T-helper 1 cell treated with Interleukin-12 subunit alpha and Interleukin-12 subunit beta and Interleukin-4 antibody, amounts not matched to agents 30 ng/mL and 1 ng/mL, for 36 hours (primary cell): ENCODE results near the gene ACAP2. TPM values are rescaled to one million over a fixed set of nuclear protein-coding genes. Genes with fewer than 3 reads are reported as not detected.

Source experiments
- intact Hi-C: fragments of 100-400 bp; cut with micrococcal nuclease; formaldehyde crosslinking; loops from one replicate; pipeline ENCODE4 v1.15.1; 2024
- total RNA-seq: library from RNA; stranded (reverse); gene quantifications from 2 replicates; pipeline ENCODE4 v1.2.3, GENCODE V29; 2022

Gene ACAP2
- total RNA-seq, 1 donor from 2014 or later = 71.5 TPM

DNA sequence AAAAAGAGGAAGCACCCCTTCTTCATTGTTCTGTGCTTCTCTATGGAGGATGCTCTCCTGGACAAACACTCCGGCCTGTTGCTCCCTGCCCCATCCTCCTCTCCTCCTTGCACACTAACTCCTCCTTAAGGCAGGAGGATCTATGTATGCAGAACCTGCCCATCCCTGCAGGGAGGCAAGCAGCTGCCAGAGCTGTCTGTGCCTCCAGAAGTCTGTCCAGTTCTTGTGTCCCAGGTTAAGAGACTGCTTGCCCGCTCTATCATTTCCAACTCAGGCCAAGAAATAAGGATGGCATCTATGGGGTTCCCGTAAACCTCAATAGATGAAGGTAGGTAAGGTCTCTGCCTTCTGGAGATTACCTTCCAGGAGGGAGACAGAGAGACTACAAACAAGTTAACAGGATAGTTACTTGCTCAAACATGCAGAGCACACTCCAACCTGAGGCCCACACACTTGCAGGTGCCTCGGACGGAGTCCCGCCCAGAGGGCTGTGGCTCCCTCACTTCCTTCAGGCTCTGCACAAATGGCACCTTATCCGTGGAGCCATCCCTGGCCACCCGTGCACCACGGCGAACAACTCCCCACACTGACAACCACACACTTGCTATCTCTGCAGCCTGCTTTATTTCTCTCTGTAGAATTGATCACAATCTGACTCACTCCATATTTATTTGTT, 178.8 kb downstream of the ACAP2 start:
- intact Hi-C loops = loop anchor here (5.0 to 10.0 kb wide), 3 partner anchors 157 to 1168 kb away; partner anchors contain the start of gene UBXN7

DNA sequence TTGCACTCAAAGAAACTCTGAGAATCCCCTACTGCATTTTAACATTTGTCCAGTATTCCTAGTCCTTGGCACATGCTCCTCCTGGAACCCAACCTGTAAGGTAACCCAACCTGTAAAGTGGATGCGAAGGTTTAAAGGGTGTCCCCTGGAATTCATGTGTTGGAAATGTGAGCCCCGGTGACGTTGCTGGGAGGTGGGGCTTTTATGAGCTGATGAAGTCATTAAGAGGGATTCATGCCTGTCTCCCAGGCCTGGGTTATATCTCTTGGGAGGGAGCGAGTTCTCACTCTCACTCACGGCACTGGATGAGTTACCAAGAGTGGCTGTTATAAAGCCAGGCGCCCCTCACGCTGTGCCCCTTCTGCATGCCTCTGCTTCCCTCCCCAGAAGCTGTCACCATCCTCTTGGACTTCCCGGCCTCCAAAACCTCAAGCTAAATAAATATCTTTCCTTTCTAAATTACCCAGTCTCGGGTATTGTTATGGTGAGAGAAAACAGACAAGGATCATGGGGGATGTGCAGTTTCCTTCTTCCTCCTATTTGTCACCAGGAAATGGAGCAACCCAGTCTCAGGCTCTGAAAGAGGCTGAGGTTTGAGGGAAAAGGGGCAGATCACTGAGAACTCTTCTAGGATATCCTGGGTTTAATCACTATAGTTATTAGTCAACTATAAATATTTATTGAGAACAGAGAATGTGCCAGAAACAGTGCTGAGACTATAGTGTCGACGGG, 179.5 kb downstream of the ACAP2 start:
- intact Hi-C loops = loop anchor here (5.0 to 10.0 kb wide), 3 partner anchors 156 to 1169 kb away; partner anchors contain the start of gene UBXN7

DNA sequence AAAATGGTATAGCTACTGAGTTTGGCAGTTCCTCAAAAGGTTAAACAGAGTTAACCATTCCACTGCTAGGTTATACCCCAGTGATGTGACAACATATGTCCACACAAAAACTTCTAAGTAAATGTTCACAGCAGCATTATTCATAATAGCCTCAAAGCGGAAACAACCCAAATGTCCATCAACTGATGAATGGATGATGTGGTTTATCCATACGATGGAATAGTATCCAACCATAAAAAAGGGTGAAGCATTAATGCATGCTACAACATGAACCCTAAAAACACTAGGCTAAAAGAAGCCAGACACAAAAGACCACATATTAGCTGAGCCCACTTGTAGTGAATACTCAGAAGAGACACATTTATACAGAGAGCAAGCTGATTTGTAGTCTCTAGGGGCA, 180.9 kb downstream of the ACAP2 start:
- intact Hi-C loops = loop anchor here (5.0 to 10.0 kb wide), 3 partner anchors 155 to 1170 kb away; partner anchors contain the start of gene UBXN7

DNA sequence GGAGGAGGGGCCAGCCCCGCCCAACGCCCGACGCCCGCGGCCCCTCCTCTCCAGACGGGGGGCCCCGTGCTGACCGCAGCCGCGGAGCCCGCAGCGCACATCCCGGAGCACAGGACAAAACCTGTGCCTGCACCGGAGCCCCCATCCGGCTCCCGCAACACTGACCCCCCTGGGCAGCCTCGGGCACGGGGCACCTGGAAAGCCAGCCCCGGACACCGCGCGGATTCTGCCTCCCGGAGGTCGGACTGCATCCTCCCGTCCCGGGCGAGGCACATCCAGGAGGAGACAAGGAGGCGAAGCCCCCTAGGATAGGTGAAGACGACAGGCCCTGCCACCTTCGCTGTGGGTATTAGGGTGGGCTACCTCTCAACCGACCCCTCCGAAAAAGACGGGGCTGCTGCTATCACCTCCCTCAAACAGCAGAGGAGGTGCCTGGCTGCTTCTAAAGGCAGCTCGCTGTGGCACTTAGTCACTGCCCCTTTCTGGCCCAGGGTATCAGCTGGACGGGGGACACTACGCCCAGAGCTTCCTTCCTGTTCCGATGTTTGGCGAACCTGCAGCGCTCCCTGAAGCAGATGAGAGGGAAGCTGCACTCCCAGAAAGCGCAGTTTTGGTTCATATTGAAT, 182.4 kb downstream of the ACAP2 start:
- intact Hi-C loops = loop anchor here (1.0 to 10.0 kb wide), 7 partner anchors 11 to 1172 kb away; partner anchors contain the start of genes LSG1, UBXN7 and XXYLT1

DNA sequence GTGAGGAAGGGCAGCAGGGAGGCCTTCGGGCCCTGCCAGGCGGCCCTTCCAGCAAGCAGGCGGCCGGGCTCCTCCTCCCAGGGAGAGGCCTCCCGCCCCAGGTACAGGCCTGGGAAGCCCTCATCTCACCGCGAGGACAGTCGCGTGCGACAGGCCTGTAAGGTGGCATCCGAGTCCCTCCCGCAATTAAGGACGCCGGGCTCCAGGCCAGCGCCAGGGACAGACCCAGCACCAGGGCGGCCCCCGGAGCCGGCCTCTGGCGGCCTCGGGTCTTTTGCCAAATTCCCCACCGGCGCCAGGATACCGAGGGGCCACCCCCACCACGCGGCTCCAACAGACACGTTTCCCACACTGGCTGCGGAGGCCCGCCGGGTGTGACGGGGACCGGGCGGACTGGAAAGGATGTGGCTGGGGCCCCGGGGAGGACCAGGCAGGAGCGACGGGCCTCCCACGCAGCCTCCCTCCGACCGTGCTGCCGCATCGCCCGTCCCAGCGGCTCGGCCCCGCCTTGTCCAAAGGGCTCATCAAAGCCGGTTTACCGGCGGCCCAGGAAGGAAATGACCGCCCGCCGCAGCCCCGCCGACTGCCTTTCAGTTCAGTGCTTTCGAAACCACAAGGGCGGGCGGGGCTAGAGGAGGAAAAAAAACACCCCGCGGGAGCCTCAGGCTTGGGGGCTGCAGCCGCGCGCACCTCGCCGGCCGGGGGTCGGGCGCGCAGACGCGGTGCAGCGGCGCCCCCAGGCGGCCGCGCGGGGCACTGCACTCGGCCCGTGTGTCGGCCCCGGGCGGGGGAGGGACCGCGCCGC, 183.1 kb downstream of the ACAP2 start:
- intact Hi-C loops = loop anchor here (1.0 to 10.0 kb wide), 8 partner anchors 12 to 1173 kb away; partner anchors contain the start of genes LSG1, UBXN7 and XXYLT1

DNA sequence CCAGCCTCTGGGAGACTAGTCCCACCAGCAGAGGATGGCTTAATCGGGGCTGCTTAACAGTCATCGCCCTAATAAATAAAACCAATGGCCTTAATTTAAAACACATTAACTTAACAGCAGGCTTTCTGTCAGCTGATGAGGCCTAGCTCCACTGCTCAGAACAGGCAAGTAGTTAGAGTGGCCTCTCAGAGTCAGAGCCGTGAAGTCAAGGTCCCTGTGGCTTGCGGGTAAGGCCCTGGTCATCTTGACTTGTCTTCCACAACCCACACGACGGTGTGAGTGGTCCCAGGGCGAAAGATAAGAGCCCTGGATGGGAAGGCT, 183.7 kb downstream of the ACAP2 start:
- intact Hi-C loops = loop anchor here (2.0 kb wide), 1 partner anchor 110 kb away; no protein-coding TSS in a partner anchor

DNA sequence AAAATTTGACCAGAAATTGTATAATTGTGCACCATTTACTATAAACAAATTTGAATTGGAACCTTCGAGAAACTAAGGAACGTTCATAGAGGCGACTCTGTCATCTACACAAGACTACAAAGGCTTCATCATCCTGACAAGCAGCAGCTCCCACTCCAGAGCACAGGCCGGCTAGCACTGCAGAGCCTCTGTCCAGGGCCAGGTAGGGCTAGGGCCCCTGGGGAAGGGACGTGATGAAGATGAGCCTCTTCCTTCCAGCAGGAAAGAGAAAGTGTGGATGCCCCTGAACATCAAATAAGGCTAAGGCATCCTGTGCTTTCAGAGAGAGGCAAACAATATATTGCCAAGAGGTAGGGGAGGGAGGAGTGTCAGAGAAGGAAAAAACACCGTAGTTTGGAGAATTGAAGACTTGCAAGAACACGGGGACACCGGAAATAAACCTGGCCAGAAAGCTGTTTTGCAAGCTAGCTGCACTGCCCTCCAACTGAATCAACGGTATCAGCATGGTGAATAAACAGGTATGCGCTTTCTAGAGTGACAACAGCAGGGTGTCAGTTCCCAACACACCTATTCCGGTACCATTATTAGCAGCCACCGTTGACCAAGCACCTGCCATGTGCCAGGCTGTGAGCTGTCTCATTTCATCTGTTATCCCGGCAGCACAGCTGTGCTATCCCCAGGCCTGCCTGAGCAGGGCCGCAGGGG, 184.2 kb downstream of the ACAP2 start:
- intact Hi-C loops = loop anchor here (2.0 kb wide), 1 partner anchor 110 kb away; no protein-coding TSS in a partner anchor

DNA sequence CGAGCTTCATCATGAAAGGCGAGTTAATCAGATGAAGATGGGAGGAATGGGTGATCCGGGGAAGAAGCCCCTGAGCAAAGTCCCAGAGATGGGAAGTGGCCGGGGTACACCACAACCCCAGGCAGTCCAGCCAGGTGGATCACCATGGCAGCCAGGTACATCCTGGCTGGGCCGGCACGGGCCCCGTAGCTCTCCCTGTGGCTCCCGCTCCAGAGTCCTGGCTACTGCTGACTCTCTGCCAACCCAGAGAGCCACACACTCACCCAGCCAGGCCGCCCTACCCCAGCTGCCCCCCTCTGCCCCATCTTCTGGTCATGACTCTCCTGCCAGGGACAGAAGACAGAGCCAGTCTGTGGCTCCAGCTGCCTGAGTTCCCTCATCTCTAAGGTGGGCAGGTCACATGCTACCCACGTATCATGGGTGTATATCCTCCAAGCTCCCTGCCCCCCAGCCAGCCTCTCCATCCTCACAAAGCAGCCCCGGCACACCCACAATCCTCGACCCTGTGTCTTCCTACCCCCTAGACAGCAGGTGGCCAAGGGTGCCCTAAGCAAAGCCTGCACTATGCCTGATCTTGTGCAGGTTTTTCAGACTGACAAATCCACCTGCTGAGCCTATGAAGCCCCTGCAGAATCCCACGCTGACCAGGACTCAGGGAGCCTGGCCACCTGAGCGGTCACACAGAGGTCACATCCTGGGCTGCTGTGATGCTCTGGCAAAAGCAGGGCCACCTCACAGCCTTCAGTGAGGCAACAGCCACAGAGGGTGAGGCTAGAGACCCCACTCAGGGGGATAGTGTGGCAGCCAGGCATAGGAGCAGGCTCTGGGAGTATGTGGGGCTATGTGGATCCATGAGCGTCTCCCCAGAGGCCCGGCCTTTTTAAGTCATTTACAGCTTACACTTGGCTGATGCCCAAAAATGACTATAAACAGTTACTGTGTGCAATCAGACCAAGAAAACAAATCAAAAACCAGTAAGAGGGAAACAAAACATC, 185.1 kb downstream of the ACAP2 start:
- intact Hi-C loops = loop anchor here (2.0 kb wide), 1 partner anchor 109 kb away; no protein-coding TSS in a partner anchor

DNA sequence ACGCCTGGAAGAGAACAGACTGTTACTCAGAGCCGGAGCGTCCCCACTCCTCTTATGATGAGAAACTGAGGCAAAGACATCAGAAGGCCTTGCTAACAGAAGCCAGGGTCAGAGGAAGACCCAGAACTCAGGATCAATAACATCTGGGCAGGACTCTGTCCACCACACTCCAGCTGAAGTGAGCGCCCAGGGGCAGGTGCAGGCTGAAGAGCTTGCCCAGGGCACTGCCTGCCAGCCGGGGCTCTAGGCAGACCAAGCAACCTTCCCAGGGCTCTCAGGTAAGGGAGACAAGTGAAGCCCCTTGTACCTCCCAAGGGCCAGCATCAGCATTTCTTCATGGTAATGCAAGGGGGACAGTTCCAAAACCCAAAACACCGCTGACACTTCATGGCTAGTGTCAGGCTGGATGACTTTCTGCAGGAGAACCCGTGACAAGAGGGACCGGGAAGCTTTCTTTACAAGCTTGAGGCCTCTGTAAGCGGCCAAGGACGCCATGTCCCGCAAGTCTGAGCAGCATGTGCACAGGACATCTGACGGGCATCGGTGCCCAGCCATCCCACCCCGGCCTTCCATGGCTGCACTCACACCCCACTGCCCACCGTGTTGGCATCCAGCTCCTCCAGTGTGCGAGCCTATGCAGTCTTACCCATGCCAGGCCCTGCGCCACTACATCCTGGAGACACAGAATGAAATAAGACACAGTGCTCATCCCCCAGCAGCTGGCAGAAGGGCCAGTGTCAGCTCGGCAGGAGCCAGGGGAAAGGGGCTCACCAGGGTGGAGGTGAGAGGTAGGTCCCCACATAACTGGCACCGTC, 186.0 kb downstream of the ACAP2 start:
- intact Hi-C loops = no loop called here

DNA sequence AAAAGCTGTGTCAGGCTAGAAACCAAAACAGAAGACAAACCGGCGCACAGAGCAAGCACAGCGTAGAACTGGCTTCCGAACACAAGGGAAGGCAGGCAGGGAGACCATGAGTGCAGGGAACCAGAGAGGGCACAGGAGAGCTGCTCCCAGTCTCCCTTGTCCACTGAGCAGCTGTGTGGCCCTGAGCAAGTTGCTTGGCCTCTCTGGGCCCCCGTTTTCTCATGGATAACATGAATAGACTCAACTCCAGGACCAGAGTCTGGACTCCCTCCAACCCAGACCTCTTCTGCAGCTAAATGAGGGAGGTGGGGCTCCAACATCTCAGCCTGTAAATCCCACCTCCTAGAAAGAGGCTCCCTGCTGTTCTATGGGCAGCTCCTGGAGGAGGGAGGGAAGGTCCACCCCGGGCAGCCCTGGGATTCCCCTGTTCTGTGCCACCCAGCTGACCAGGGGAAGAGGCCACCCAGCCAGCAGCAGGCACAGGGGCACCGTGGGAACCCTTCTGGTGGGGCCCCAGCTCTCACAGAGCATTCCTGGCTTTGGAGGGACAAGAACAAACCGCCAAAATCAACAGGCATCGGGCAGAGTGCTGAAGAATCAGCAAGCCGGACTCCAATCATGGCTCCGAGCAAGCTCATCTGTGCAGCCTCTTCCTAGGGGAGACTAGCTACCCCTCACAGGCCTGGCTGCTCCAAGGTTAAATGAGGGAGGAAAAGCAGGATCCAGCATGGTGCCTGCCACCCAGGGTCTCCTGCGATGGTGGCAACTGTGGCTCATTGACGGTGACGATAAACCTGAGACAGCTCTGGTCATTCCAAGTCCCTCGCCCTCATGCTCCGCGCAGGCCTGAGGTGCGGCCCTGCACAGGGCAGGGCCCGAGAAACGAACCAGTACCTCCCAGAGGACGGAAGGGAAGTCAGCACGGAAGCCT, 187.0 kb downstream of the ACAP2 start:
- intact Hi-C loops = no loop called here

DNA sequence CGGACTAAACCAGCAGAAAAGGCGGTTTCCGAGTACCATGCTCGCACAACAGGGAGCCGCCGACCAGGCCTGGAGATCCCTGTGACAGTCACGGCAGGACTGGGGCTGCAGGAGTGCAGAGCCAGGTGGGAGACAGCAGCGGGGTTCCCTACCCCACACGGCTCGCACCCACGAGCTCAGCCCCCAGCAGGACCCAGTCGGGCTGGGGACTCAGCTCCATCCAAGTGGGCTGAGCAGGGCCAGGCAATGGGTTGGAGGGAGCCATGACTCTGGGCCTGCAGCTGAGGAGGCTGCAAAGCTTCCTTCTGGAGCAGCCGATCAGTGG, 187.7 kb downstream of the ACAP2 start:
- intact Hi-C loops = no loop called here

DNA sequence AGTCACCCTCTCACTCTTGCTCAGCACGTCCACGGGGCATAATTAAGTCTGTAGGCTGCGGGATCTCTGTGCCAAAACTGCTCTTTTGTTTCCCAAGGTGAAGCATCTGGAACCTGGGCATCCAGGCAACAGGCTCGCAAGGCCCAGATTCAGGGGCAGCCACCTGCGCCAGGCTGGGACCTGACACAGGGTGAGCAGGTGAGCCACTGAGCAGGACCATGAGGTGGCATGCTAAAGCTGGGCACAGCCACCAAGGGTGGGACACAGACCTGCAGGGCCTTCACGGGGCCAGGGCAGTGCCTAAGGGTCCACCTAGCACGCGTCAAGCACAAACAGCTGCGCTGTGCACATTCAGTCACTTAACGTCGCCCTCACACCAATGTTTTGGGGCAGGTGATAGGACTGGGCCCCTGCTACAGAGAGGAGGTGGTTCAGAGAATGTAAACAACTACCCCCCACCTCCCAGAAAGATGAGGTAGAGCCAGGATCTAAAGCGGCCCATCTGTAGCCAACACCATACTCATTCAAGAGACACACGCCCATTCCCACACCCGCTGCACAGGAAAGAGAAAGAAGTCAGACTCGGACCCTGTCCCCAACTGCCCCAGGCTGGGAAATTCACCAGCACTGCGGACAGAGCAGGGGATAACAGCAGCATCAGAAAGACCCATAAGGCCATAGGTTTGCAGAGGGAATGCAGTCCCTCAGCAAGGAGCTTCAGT, 188.2 kb downstream of the ACAP2 start:
- intact Hi-C loops = no loop called here

DNA sequence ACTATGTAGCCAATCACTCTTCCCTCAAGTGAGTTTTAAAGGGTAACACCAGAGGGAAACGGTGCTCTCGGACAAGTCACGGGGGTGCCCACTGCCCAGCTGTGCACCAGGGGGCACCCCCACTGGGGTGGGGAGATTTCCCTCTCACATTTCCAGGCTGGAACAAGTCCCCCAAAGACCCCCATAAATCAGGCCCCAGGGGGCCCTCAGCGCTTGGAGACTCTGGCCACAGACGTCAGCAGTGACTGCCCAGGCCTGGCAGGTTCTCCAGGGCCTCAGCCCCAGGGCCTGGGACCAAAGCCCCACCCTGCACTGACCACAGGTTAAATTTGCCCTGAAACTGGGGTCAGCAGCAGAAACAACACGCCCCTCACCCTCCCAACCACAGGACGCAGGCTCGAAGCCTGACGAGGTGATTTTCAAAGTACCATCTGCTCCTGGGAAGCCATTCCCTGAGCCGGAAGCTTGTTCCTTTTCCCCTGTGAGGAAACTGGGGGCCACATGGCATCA, 188.8 kb downstream of the ACAP2 start:
- intact Hi-C loops = no loop called here

DNA sequence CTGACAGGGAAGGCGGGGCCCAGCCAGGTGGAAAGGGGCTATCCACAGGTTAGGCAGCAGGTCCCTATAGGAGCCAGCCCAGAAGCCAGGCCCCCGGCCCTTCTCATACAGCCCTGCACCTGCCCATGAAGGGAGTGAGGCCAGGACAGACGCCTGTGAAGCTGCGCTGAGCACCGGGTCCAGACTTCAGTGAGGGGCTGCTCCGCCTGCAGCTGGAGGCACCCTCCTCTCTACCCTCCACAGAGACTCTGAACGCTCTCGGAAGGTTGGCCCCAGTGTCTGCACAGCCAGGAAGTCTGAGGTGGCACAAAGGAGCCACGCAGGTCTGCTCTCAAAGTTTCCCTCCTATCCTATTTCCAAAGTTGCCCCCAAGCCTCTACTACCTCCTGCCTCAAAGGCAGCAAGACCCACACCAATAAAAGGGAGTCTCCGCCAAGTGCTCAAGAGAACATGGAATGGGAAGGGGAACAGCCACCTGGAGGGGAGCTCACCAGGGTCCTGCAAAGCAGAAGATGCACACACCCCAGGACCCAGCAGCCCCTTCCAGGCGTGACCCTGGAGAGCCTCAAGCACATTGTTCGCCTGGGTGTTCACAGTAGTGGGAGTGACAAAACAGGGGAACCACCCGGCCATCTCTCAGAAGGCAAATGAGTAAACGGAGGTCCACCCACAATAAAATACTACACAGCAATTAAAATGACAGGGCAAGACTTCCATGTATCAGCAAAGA, 191.3 kb downstream of the ACAP2 start:
- intact Hi-C loops = no loop called here

DNA sequence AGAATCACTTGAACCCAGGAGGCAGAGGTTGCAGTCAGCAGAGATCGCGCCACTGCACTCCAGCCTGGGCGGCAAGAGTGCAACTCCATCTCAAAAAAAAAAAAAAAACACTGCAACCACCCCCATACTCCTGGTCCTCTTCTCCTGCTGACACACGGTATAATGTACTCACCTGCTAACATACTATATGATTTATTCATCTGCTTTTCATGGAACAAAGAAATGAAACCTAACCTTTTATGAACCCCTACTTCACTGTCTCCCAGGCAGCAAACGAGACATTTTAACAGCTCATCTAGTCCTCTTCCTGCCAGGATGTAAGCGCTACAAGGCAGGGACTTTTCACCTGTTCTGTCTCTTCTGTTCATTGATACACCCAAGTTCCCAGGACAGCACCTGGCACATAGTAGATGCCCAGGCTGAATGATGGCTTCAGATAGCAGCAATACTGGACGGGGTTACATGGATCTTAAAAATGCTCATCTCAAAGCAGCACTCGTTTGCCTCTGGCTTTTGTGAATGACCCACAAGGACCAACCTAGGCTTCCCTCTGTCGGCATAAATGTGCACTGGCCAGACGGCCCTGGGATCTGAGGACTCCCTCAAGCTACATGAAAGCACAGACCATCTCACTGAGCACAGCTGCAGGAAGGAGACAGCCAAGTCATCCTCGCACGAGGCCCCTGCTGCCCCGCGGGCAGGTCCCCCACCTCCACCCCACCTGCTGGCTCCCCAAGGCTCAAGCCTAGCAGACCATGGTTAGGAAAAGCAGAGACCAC, 192.2 kb downstream of the ACAP2 start:
- intact Hi-C loops = no loop called here
